Keratinocyte (primary cell): ENCODE results near the gene NACAD. TPM values are rescaled to one million over a fixed set of nuclear protein-coding genes. Genes with fewer than 3 reads are reported as not detected.

Experiments used
- DNase-seq: peaks from one replicate; pipeline ENCODE4 v3.0.0-alpha.2; 2011; ENCODE audit warnings: low read depth, missing footprints, low spot score
- FAIRE-seq: peaks from 2 replicates; lab custom pipeline; 2011; peaks lifted over from hg19 to GRCh38; lab: Jason Lieb, UNC
- H2AFZ ChIP-seq: 2 replicates; pipeline ENCODE4 v1.6.0; 2012; ENCODE audit warnings: low read length, control low read depth, inconsistent platforms; ENCODE audit not compliant: control insufficient read depth
- H3K27ac ChIP-seq: 2 replicates; pipeline ENCODE4 v1.5.1; 2011; ENCODE audit warnings: low read length; ENCODE audit not compliant: control insufficient read depth, insufficient read depth
- H3K27me3 ChIP-seq: 3 replicates; pipeline ENCODE4 v1.6.0; 2011; ENCODE audit warnings: low read length; ENCODE audit not compliant: control insufficient read depth, insufficient read depth; ENCODE audit errors: extremely low read depth
- H3K36me3 ChIP-seq, 2 experiments: 2 replicates in 1 of 2; 3 replicates in 1 of 2; pipeline ENCODE4 v1.5.1; 2011; ENCODE audit warnings: low read length in 2 of 2, mild to moderate bottlenecking in 1 of 2; ENCODE audit not compliant: control insufficient read depth in 2 of 2, insufficient read depth in 2 of 2; ENCODE audit errors: extremely low read depth in 1 of 2
- H3K4me1 ChIP-seq: 3 replicates; pipeline ENCODE4 v1.5.1; 2011; ENCODE audit warnings: low read length; ENCODE audit not compliant: control insufficient read depth, insufficient read depth; ENCODE audit errors: extremely low read depth
- H3K4me2 ChIP-seq: 3 replicates; pipeline ENCODE4 v1.6.0; 2011; ENCODE audit warnings: low read depth, low read length; ENCODE audit not compliant: control insufficient read depth, insufficient read depth; ENCODE audit errors: extremely low read depth
- H3K4me3 ChIP-seq, 3 experiments: fragments of 200-600 bp in 1 of 3; sonication (generic) in 1 of 3; 2 replicates in 2 of 3; 3 replicates in 1 of 3; pipeline ENCODE4 v1.5.1; 2011 to 2016; ENCODE audit warnings: low read length in 3 of 3, mild to moderate bottlenecking in 3 of 3, control low read depth in 2 of 3, inconsistent platforms in 1 of 3, low read depth in 1 of 3, mixed read lengths in 1 of 3, mixed run types in 1 of 3, moderate library complexity in 1 of 3; ENCODE audit not compliant: control insufficient read depth in 2 of 3, insufficient read depth in 2 of 3; ENCODE audit errors: extremely low read depth in 1 of 3
- H3K79me2 ChIP-seq: 2 replicates; pipeline ENCODE4 v1.6.0; 2012; ENCODE audit warnings: low read length; ENCODE audit not compliant: control insufficient read depth, insufficient read depth
- H3K9ac ChIP-seq: 3 replicates; pipeline ENCODE4 v1.6.0; 2011; ENCODE audit warnings: low read length; ENCODE audit not compliant: control insufficient read depth, insufficient read depth; ENCODE audit errors: extremely low read depth
- H3K9me1 ChIP-seq: 3 replicates; pipeline ENCODE4 v1.6.0; 2011; ENCODE audit warnings: low read length; ENCODE audit not compliant: control insufficient read depth, insufficient read depth; ENCODE audit errors: extremely low read depth
- H3K9me3 ChIP-seq: 2 replicates; pipeline ENCODE4 v1.5.1; 2012; ENCODE audit warnings: low read depth, low read length; ENCODE audit not compliant: control insufficient read depth
- H4K20me1 ChIP-seq: 3 replicates; pipeline ENCODE4 v1.6.0; 2011; ENCODE audit warnings: low read length; ENCODE audit not compliant: control insufficient read depth, insufficient read depth; ENCODE audit errors: extremely low read depth
- CTCF ChIP-seq, 3 experiments: IDR thresholded peaks in 1 of 3; conservative IDR thresholded peaks in 1 of 3; optimal IDR thresholded peaks in 1 of 3; 2 replicates in 2 of 3; 3 replicates in 1 of 3; pipeline versions ENCODE3 to v1.5.1; 2011; ENCODE audit warnings: low read length in 3 of 3, mild to moderate bottlenecking in 3 of 3, moderate library complexity in 2 of 3, control low read depth in 1 of 3, inconsistent platforms in 1 of 3; ENCODE audit not compliant: insufficient read depth in 2 of 3; ENCODE audit errors: extremely low read depth in 1 of 3
- EZH2 ChIP-seq: IDR thresholded peaks from one replicate; pipeline ENCODE4 v1.6.1; 2012; ENCODE audit warnings: inconsistent platforms, mild to moderate bottlenecking, low read length, moderate library complexity
- dilution Hi-C: fragments of 300-500 bp; cut with MboI; formaldehyde crosslinking; loops from one replicate; pipeline ENCODE4 v1.7.0; 2020; ENCODE audit warnings: low sequenced_read_pairs; ENCODE audit not compliant: extremely low pct_ligation_motif_present
- polyA plus RNA-seq, 5 experiments: library from polyadenylated mRNA; depleted of rRNA in 3 of 5; stranded (reverse) in 3 of 5; stranded (forward) in 1 of 5; unstranded in 1 of 5; fragments of >200 nt; gene quantifications; 1 replicate in 1 of 5; 2 replicates in 3 of 5; 3 replicates in 1 of 5; pipeline versions ENCODE4 v1.2.1 to v1.2.3, GENCODE V29; 2011 to 2012; ENCODE audit warnings: missing spikeins in 2 of 5, low read depth in 1 of 5, low replicate concordance in 1 of 5

Gene NACAD
- polyA plus RNA-seq, 1 donor (not counting 4 experiments of a cell fraction or from before 2014, with no cell fraction given): 0.14 TPM

DNA sequence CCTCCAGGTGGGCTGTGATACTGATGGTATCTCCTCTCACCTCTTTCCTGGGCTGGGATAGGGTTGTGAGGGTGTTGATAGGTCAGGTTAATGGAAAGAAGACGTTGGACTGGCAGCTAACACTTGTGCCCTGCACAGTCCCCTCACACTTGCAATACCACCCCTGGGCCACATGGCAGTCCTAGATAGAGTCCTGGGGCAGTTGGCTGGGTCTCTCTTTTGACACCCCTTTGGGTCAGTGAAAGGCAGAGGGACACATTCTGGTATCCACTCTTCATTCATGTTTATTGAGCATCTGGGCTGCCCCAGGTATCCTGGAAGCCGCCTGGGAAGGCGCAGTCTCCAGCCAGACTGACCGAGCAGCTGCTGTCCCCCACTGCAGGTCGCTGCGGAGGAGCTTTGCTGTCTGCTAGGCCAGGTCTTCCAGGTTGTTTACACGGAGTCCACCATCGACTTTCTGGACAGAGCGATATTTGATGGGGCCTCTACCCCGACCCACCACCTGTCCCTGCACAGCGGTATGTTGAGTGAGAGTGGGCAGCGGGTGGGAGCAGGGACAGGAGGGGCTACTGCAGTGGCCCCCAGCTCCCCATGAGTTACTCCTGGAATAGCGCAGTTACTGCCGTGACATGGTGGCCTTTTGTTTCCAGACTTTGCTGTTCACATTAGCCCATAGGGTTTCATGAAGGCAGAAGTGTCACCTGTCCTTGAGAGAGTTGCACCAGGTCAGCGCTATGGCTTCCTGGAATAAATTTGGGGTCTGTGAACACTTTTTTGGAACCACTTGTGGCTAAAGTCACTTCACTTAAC lies 19.1 kb downstream of the NACAD start:
- no peaks in the 10 kb centered on the region for H3K9me1 ChIP-seq
- no peak for FAIRE-seq
- H3K4me1 ChIP-seq: peaks cover 4% of the 10 kb centered on the region
- H3K36me3 ChIP-seq: peaks cover 43% of the 10 kb centered on the region in 2 experiments
- H2AFZ ChIP-seq: no peak overlapping the region
- TF ChIP-seq EZH2 (no peak), CTCF (optimal IDR thresholded peaks at IDR 0.05 in 1 of 3, IDR thresholded peaks at IDR 0.05 in 1 of 3, conservative IDR thresholded peaks at IDR 0.05 in 1 of 3; ENCODE audit: extremely low read depth in 1 of 3, insufficient read depth in 2 of 3, low read length in 3 of 3) (peak in 2 of 3 experiments; percentile 3 to 7)
- H3K79me2 ChIP-seq: peaks cover 10% of the 10 kb centered on the region
- no peaks in the 10 kb centered on the region for H4K20me1 ChIP-seq
- no peak overlapping the region for H3K4me3 ChIP-seq
- no peak overlapping the region for H3K4me2 ChIP-seq
- DNase-seq: no peak
- no peak overlapping the region for H3K27ac ChIP-seq
- no peaks in the 10 kb centered on the region for H3K9me3 ChIP-seq
- no peaks in the 10 kb centered on the region for H3K27me3 ChIP-seq
- dilution Hi-C loops: no loop called here
- H3K9ac ChIP-seq: no peak overlapping the region

DNA sequence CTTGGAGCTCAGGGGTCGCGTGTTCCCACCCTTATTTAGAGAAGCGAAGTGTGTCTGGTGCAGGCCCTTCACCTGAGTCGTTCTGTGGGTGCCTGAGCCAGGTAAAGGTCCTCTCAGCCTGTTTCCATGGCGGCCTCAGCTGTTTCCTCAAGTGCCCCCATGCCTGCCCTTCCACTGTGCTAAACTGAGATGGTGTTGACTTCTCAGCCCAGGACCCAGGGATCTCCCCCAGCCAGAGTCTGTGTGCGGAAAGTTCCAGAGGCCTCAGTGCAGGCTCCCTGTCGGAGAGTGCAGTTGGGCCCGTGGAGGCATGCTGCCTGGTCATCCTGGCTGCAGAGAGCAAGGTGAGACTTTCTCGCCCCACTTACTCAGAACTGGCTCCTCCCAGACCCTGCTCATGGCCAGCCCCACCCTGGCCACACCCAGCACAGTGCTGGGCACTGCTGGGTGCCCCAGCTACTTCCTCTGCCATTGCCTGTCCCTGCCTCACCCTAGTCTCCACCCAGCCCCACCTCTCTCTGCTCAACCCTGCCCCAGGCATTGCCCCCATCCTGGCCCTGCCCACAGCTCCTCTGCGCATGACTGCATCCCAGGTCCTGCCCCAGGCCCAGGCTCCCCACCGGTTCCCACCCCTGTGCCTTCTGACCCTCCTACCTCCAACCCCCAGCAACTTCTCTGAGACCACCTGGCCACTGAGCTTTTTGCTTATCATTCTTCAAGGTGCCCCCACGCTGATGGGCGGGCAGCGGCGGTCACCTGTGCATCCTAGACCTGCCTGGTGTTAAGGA lies 20.3 kb downstream of the NACAD start:
- no peak overlapping the region for H3K4me3 ChIP-seq
- peaks cover 4% of the 10 kb centered on the region for H3K4me1 ChIP-seq
- TF ChIP-seq EZH2 (no peak), CTCF (optimal IDR thresholded peaks at IDR 0.05 in 1 of 3, IDR thresholded peaks at IDR 0.05 in 1 of 3, conservative IDR thresholded peaks at IDR 0.05 in 1 of 3; ENCODE audit: extremely low read depth in 1 of 3, insufficient read depth in 2 of 3, low read length in 3 of 3) (no peak)
- DNase-seq (no peak), FAIRE-seq (no peak)
- H3K9me3 ChIP-seq: no peaks in the 10 kb centered on the region
- no peaks in the 10 kb centered on the region for H3K27me3 ChIP-seq
- H3K9ac ChIP-seq: no peak overlapping the region
- H3K4me2 ChIP-seq: no peak overlapping the region
- H2AFZ ChIP-seq: no peak overlapping the region
- H3K27ac ChIP-seq: no peak overlapping the region
- H3K36me3 ChIP-seq: peaks cover 38 to 51% of the 10 kb centered on the region in 2 experiments
- no peaks in the 10 kb centered on the region for H4K20me1 ChIP-seq
- dilution Hi-C loops: no loop called here
- peaks cover 18% of the 10 kb centered on the region for H3K79me2 ChIP-seq
- H3K9me1 ChIP-seq: no peaks in the 10 kb centered on the region
